Stomach smooth muscle (tissue), 2 donors: Measurements from ENCODE around the gene KAZN.

ENCODE experiments used
- H3K27ac ChIP-seq: one replicate; pipeline ENCODE4 v1.7.0; 2013; ENCODE audit warnings: mild to moderate bottlenecking, low read length, inconsistent platforms
- H3K27me3 ChIP-seq, 2 donors: one replicate each; pipeline ENCODE4 v1.7.0; 2013; ENCODE audit warnings: low read length in 2 of 2; ENCODE audit not compliant: insufficient read depth in 2 of 2, control insufficient read depth in 1 of 2
- H3K36me3 ChIP-seq, 2 donors: one replicate each; pipeline ENCODE4 v1.7.0; 2013; ENCODE audit warnings: low read length in 2 of 2; ENCODE audit not compliant: control insufficient read depth in 2 of 2, insufficient read depth in 2 of 2
- H3K4me1 ChIP-seq: one replicate; pipeline ENCODE4 v1.7.0; 2013; ENCODE audit warnings: low read length; ENCODE audit not compliant: control insufficient read depth, insufficient read depth
- H3K4me3 ChIP-seq, 2 donors: one replicate each; pipeline ENCODE4 v1.7.0; 2013; ENCODE audit warnings: low read length in 2 of 2
- H3K9ac ChIP-seq, 2 donors: one replicate each; pipeline ENCODE4 v1.7.0; 2013; ENCODE audit warnings: low read length in 2 of 2, mild to moderate bottlenecking in 1 of 2
- H3K9me3 ChIP-seq, 2 donors: one replicate each; pipeline ENCODE4 v1.7.0; 2013; ENCODE audit warnings: low read length in 2 of 2; ENCODE audit not compliant: control insufficient read depth in 2 of 2
- donor health status: healthy.
- donor health status: Pancreatic carcinoma.

KAZN gene

GRCh38 chr1:15088281-15088971 is 489.9 kb downstream of the KAZN start:
- H3K9ac ChIP-seq = no peak overlapping the region
- no peak overlapping the region for H3K4me3 ChIP-seq
- no peaks in the 10 kb centered on the region for H3K9me3 ChIP-seq
- no peaks in the 10 kb centered on the region for H3K27me3 ChIP-seq
- no peak overlapping the region for H3K27ac ChIP-seq
- peaks cover 2% of the 10 kb centered on the region for H3K4me1 ChIP-seq
- H3K36me3 ChIP-seq = no peaks in the 10 kb centered on the region

GRCh38 chr1:15089258-15089992 is 490.9 kb downstream of the KAZN start:
- Histone ChIP-seq H3K27me3 (no peaks in the 10 kb centered on the region), H3K27ac (no peak overlapping the region), H3K36me3 (no peaks in the 10 kb centered on the region), H3K9me3 (no peaks in the 10 kb centered on the region), H3K4me1 (peaks cover 2% of the 10 kb centered on the region), H3K4me3 (no peak overlapping the region), H3K9ac (no peak overlapping the region)

GRCh38 chr1:15090373-15090772 is 491.9 kb downstream of the KAZN start:
- Histone ChIP-seq H3K4me3 (no peak overlapping the region), H3K27ac (no peak overlapping the region), H3K4me1 (peaks cover 2% of the 10 kb centered on the region), H3K36me3 (no peaks in the 10 kb centered on the region), H3K27me3 (no peaks in the 10 kb centered on the region), H3K9me3 (no peaks in the 10 kb centered on the region), H3K9ac (no peak overlapping the region)

- Histone ChIP-seq H3K9ac (no peak overlapping the region), H3K27me3 (peaks cover 0 to 1% of the 10 kb centered on the region in 2 donors), H3K36me3 (no peaks in the 10 kb centered on the region), H3K9me3 (no peaks in the 10 kb centered on the region), H3K27ac (no peak overlapping the region), H3K4me1 (peaks cover 2% of the 10 kb centered on the region), H3K4me3 (no peak overlapping the region)
Observed at GRCh38 chr1:15094056-15094455, 495.6 kb downstream of the KAZN start.

- Histone ChIP-seq H3K27me3 (peaks cover 2 to 8% of the 10 kb centered on the region in 2 donors), H3K9me3 (no peaks in the 10 kb centered on the region), H3K4me3 (no peak overlapping the region), H3K4me1 (peaks cover 2% of the 10 kb centered on the region), H3K27ac (no peak overlapping the region), H3K36me3 (no peaks in the 10 kb centered on the region), H3K9ac (no peak overlapping the region)
Observed at GRCh38 chr1:15094719-15095495, 496.4 kb downstream of the KAZN start.

GRCh38 chr1:15095496-15095875 is 497.0 kb downstream of the KAZN start:
- Histone ChIP-seq H3K9me3 (no peaks in the 10 kb centered on the region), H3K27ac (no peak overlapping the region), H3K36me3 (no peaks in the 10 kb centered on the region)

GRCh38 chr1:15096293-15096692 is 497.8 kb downstream of the KAZN start:
- Histone ChIP-seq H3K9ac (no peak overlapping the region), H3K27ac (no peak overlapping the region), H3K4me3 (no peak overlapping the region), H3K4me1 (no peaks in the 10 kb centered on the region), H3K27me3 (peaks cover 12 to 17% of the 10 kb centered on the region in 2 donors), H3K9me3 (no peaks in the 10 kb centered on the region), H3K36me3 (no peaks in the 10 kb centered on the region)

More at GRCh38 chr1:15095496-15095875, 497.0 kb downstream of the KAZN start:
- no peaks in the 10 kb centered on the region for H3K4me1 ChIP-seq
- H3K4me3 ChIP-seq = no peak overlapping the region
- H3K27me3 ChIP-seq = peaks cover 6 to 13% of the 10 kb centered on the region in 2 donors
- H3K9ac ChIP-seq = no peak overlapping the region

GRCh38 chr1:15098176-15099125 is 500.0 kb downstream of the KAZN start:
- Histone ChIP-seq H3K9ac (no peak overlapping the region), H3K9me3 (no peaks in the 10 kb centered on the region), H3K4me1 (no peaks in the 10 kb centered on the region), H3K27me3 (peaks cover 18 to 20% of the 10 kb centered on the region in 2 donors), H3K36me3 (no peaks in the 10 kb centered on the region), H3K4me3 (no peak overlapping the region), H3K27ac (no peak overlapping the region)

GRCh38 chr1:15099441-15100120 is 501.1 kb downstream of the KAZN start:
- H3K36me3 ChIP-seq = no peaks in the 10 kb centered on the region
- H3K27me3 ChIP-seq = peaks cover 18 to 20% of the 10 kb centered on the region in 2 donors
- no peaks in the 10 kb centered on the region for H3K4me1 ChIP-seq
- no peak overlapping the region for H3K27ac ChIP-seq
- no peak overlapping the region for H3K9ac ChIP-seq
- no peak overlapping the region for H3K4me3 ChIP-seq
- peaks cover 2 to 5% of the 10 kb centered on the region in 2 donors for H3K9me3 ChIP-seq
